Astrocyte of the spinal cord (primary cell): Measurements from ENCODE around the gene KRTAP10-12.
"Not testable (repeated sequence)": the region's sequence is repeated elsewhere in the genome, so short reads cannot be mapped to it uniquely, and the experiment has no call there.

Experiments
- DNase-seq: peaks from one replicate; pipeline ENCODE4 v3.0.0; 2011; ENCODE audit warnings: low read depth, low spot score
- H3K4me3 ChIP-seq: 2 replicates; pipeline ENCODE4 v1.5.1; 2011; ENCODE audit warnings: low read depth, mild to moderate bottlenecking, low read length, moderate library complexity
- in situ Hi-C: cut with HindIII; loops from 2 replicates; pipeline ENCODE4 v1.10.0; 2017; ENCODE audit warnings: low sequenced_read_pairs
- TF ChIP-seq, protein P1 (sequence below): IDR thresholded peaks from 2 replicates; pipeline ENCODE4 v1.5.1; 2012; ENCODE audit warnings: low read depth, mild to moderate bottlenecking, low read length, inconsistent platforms

KRTAP10-12 gene

DNA sequence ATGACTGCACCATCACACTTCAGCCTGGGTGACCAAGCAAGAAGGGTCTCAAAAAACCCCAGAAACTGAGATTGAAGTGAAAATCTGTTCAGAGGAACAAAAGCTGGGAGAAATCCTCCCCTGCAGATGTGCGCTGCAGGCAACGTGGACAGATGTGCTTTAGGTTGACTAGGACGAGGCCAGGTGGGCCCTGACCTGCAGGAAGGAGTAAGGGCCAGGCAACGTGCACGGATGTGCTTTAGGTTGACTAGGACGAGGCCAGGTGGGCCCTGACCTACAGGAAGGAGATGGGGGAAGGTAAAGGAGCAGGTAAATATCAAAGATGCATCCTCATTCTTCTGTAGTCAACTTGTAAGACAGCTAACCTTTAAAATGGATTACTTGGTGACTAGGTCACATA is 12.5 kb upstream of the KRTAP10-12 start:
- DNase-seq: no peak
- in situ Hi-C loops: no loop called here
- TF ChIP-seq, protein P1, sequence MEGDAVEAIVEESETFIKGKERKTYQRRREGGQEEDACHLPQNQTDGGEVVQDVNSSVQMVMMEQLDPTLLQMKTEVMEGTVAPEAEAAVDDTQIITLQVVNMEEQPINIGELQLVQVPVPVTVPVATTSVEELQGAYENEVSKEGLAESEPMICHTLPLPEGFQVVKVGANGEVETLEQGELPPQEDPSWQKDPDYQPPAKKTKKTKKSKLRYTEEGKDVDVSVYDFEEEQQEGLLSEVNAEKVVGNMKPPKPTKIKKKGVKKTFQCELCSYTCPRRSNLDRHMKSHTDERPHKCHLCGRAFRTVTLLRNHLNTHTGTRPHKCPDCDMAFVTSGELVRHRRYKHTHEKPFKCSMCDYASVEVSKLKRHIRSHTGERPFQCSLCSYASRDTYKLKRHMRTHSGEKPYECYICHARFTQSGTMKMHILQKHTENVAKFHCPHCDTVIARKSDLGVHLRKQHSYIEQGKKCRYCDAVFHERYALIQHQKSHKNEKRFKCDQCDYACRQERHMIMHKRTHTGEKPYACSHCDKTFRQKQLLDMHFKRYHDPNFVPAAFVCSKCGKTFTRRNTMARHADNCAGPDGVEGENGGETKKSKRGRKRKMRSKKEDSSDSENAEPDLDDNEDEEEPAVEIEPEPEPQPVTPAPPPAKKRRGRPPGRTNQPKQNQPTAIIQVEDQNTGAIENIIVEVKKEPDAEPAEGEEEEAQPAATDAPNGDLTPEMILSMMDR: no peak
- no peak overlapping the region for H3K4me3 ChIP-seq

DNA sequence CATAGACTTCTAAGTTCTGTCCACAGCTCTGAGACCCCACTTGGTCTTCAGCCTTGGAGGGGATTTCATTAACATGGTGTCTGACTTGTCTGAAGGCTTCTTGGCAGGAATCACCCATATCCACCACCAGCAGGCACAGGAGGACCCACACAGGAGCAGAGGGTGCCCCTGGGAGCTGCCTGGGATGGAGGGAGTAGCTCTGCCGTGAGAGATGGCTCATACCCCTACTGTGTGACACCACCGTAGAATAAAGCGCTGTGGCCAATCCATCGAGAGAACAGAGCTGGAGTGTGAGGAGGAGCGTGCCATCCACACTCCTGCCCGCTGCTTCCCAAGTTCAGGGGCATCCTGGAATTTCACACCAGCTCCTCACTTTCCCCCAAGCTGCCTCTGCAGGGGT is 11.9 kb upstream of the KRTAP10-12 start:
- in situ Hi-C loops, DNase-seq: not testable (repeated sequence)

DNA sequence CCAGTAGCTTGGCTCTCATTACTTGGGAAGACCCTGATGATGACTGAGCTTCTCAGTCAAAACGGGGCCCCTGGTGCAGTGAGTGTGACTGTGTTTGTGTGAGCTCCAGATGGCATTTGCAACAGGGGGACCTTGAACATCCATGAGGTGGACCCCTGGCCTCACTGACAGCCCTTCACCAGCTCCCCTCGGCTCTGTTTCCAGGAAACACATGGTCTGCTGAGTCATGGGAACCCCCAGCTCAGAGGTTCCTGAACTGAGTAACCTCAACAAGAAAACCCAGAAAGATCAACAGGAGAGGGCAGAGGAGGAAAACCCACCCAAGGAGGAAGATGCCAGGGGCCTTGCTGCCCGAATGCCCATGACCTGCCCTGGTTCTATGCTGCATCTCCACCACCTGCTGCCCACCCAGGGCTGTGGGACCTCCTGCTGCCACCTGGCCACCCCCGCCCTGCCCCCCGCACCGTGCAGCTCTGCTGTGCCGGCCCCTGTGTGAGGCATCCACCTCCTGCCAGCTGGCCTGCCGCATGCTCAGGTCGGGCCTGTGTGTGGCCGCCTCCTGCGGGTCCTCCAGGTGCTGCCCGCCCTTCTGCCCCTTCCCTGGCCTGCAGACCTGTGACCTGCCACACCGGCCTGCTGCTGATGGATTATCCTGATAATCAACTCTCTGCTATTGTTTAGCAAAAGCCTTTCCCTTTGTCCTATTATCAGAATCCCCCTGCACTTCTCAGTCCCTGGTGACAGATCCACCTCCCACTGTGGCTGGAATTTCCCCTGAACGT is 10.8 kb upstream of the KRTAP10-12 start:
- in situ Hi-C loops: no loop called here
- TF ChIP-seq, protein P1: no peak
- no peak overlapping the region for H3K4me3 ChIP-seq
- no peak for DNase-seq

More for the DNA sequence above, 11.9 kb upstream of the KRTAP10-12 start:
- H3K4me3 ChIP-seq: not testable (repeated sequence)

DNA sequence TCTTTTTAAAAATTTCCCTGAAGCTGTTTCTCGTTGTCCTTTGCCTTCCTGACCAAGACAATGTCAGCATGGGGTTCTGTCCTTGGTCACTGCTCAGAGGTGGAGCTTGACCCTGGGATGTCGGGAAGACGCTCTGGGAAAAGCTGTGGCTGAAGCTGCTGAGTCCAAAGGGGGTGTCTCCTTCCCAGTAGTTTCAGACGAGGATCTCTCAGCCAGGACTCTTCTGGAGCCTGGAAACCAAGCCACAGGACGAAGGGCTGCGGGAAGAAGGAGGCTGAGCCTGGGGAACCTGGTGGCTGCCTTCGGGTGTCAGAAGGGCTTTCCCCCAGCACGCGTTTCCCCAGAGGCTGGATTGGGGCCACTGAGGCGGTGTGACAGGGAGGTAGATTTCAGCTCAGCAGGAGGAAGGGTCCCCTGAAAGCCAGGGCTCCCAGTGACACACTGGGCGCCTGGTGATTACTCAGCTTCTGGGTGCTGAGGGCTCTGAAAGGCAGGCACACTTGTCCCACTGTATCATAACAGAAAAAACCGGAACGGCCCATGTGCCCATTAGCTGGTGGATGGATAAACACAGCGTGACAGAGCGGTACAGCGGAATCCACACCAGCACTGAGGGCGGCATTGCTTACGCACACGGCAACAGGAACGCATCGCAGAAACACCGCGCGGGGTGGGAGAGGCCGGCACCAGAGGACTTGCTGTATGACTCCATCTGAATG is 10.0 kb upstream of the KRTAP10-12 start:
- in situ Hi-C loops: no loop called here
- no peak for DNase-seq
- no peak overlapping the region for H3K4me3 ChIP-seq
- TF ChIP-seq, protein P1: no peak

DNA sequence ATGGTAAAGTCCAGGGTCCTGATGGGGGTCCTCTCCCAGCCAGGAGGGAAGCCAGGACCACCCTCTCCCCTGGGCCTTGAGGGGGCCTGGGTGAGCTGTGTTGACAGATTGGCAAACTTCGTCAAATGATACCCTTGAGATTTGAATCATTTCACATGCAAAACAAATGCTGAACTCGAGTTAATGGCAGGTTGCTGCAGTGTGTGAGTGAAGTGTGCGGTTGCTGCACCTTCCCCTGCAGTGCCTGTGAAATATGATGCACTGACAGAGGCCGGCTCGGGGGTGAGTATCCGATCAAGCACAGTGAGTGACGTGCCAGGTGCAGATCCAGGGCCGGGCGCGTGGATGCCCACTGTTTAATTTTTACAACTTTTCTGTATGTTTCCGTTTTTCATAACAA is 9.3 kb upstream of the KRTAP10-12 start:
- in situ Hi-C loops: no loop called here
- no peak overlapping the region for H3K4me3 ChIP-seq
- no peak for DNase-seq
- TF ChIP-seq, protein P1: no peak

DNA sequence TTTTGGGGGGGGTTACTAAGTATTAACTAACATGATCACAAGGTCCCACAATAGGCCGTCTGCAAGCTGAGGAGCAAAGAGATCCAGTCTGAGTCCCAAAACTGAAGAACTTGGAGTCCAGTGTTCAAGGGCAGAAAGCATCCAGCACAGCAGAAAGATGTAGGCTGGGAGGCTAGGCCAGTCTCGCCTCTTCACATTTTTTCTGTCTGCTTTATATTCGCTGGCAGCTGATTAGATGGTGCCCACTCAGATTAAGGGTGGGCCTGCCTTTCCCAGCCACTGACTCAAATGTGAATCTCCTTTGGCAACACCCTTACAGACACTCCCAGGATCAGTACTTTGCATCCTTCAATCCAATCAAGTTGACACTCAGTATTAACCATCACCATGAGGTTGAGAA is 7.2 kb upstream of the KRTAP10-12 start:
- H3K4me3 ChIP-seq, in situ Hi-C loops, DNase-seq: not testable (repeated sequence)

- TF ChIP-seq, protein P1: no peak
- no peak for DNase-seq
- no peak overlapping the region for H3K4me3 ChIP-seq
- in situ Hi-C loops: no loop called here
These were observed 5.3 kb upstream of the KRTAP10-12 start for GRCh38 chr21:44691686-44692085.
